ENCODE measurements around the gene TNNI3K. TPM values are rescaled to one million over a fixed set of nuclear protein-coding genes. Genes with fewer than 3 reads are reported as not detected.

TNNI3K gene
- total RNA-seq, 1 experiment from 2014 or later, result 0.49 TPM

DNA sequence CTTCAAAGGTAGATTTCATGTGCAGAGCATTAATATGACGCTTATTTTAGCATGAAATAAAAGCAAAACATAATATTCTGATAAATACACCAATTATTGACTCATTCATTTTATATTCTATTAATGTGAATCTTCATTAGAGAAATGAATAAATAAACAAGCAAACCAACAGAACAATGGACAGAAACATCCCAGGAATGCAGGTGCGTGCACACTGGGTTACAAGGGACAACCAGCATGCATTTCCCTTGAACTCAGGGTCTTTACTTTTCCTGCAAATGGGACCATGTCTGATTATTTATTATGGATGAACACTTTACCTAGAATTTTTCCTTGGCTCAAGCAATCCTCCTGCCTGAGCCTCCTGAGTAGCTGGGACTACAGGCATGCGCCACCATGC is 263.7 kb downstream of the TNNI3K start:
- no peaks in the 10 kb centered on the region for H3K9me2 ChIP-seq (ENCODE audit: insufficient read depth)
- intact Hi-C loops (cut with micrococcal nuclease), result no loop called here
- H4K20me1 ChIP-seq (ENCODE audit: insufficient read depth), result no peaks in the 10 kb centered on the region
- H3K4me1 ChIP-seq (ENCODE audit: control insufficient read depth in 1 of 2, insufficient read depth in 2 of 2, low read length in 2 of 2), result no peaks in the 10 kb centered on the region; a peak in 1 of 4 replicates
- RAD21 ChIA-PET (ENCODE audit: low non-redundant PET in 1 of 2, low total read pairs in 2 of 2, uncharacterized antibody in 2 of 2, unreplicated experiment in 2 of 2), result no interaction called here
- CTCF ChIA-PET, result no interaction called here
- BruUV-seq (replicated peaks), result no TSS peak
- DNase-seq (ENCODE audit: low read depth, low spot score), result no peak
- POLR2A ChIA-PET, result no interaction called here
- H3K27ac ChIP-seq (ENCODE audit: low read depth, low read length), result no peak overlapping the region
- no peak for TF ChIP-seq SIN3A (IDR thresholded peaks at IDR 0.05; ENCODE audit: low read depth)
- TF ChIP-seq, protein P1, sequence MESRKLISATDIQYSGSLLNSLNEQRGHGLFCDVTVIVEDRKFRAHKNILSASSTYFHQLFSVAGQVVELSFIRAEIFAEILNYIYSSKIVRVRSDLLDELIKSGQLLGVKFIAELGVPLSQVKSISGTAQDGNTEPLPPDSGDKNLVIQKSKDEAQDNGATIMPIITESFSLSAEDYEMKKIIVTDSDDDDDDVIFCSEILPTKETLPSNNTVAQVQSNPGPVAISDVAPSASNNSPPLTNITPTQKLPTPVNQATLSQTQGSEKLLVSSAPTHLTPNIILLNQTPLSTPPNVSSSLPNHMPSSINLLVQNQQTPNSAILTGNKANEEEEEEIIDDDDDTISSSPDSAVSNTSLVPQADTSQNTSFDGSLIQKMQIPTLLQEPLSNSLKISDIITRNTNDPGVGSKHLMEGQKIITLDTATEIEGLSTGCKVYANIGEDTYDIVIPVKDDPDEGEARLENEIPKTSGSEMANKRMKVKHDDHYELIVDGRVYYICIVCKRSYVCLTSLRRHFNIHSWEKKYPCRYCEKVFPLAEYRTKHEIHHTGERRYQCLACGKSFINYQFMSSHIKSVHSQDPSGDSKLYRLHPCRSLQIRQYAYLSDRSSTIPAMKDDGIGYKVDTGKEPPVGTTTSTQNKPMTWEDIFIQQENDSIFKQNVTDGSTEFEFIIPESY (IDR thresholded peaks at IDR 0.05; ENCODE audit: extremely low read depth, insufficient replicate concordance, low read length), result no peak
- no peak for ATAC-seq
- H3K9ac ChIP-seq (ENCODE audit: low read length), result no peak overlapping the region
- peaks cover 3% of the 10 kb centered on the region; the same call in 1 of the 2 replicates for H3K27me3 ChIP-seq (ENCODE audit: insufficient read depth, low read length)
- no peaks in the 10 kb centered on the region for H3K79me2 ChIP-seq (ENCODE audit: insufficient read depth, low read length)
- H3K4me2 ChIP-seq (ENCODE audit: low read length), result no peak overlapping the region
- no peak overlapping the region for H3K4me3 ChIP-seq (replicated peaks in 1 of 2; ENCODE audit: low read depth in 1 of 2, low read length in 2 of 2)
- no peaks in the 10 kb centered on the region for H3K36me3 ChIP-seq (ENCODE audit: control insufficient read depth in 1 of 2, insufficient read depth in 2 of 2, low read length in 2 of 2)
- no peaks in the 10 kb centered on the region for H3K9me3 ChIP-seq (ENCODE audit: control insufficient read depth in 1 of 2, insufficient read depth in 1 of 2, low read depth in 1 of 2, low read length in 2 of 2)
- no peak overlapping the region for H2AFZ ChIP-seq (ENCODE audit: low read depth, low read length, poor library complexity, severe bottlenecking)

DNA sequence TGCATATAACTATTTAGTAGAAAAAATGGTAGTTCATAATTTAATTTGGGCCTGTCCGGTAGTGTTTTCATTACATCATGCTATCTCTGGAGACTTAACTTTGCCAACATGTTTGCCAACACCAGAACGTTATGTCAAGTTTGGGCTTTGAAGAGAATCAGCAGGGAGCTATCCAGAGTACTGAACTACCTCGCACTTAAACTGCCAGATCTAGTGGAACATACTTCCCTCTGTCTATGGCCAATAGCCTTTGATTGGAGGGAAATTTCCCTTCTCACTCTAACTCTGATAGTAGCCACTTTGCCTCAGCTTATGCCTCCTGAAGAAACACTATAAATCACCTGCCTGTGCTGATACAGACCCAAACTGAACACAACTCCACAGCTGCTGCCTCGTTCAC is 267.2 kb downstream of the TNNI3K start:
- Histone ChIP-seq H3K9ac (ENCODE audit: low read length) (no peak overlapping the region), H3K4me3 (replicated peaks in 1 of 2; ENCODE audit: low read depth in 1 of 2, low read length in 2 of 2) (no peak overlapping the region), H3K4me2 (ENCODE audit: low read length) (no peak overlapping the region), H4K20me1 (ENCODE audit: insufficient read depth) (no peaks in the 10 kb centered on the region), H3K79me2 (ENCODE audit: insufficient read depth, low read length) (no peaks in the 10 kb centered on the region), H3K9me3 (ENCODE audit: control insufficient read depth in 1 of 2, insufficient read depth in 1 of 2, low read depth in 1 of 2, low read length in 2 of 2) (no peaks in the 10 kb centered on the region), H3K27me3 (ENCODE audit: insufficient read depth, low read length) (peaks cover 22% of the 10 kb centered on the region; the same call in 1 of the 2 replicates), H3K36me3 (ENCODE audit: control insufficient read depth in 1 of 2, insufficient read depth in 2 of 2, low read length in 2 of 2) (no peaks in the 10 kb centered on the region), H2AFZ (ENCODE audit: low read depth, low read length, poor library complexity, severe bottlenecking) (no peak overlapping the region), H3K9me2 (ENCODE audit: insufficient read depth) (no peaks in the 10 kb centered on the region), H3K27ac (ENCODE audit: low read depth, low read length) (no peak overlapping the region), H3K4me1 (ENCODE audit: control insufficient read depth in 1 of 2, insufficient read depth in 2 of 2, low read length in 2 of 2) (no peaks in the 10 kb centered on the region)
- DNase-seq (ENCODE audit: low read depth, low spot score) (no peak), ATAC-seq (no peak)
- CTCF ChIA-PET, result no interaction called here
- no TSS peak for BruUV-seq (replicated peaks)
- TF ChIP-seq SIN3A (IDR thresholded peaks at IDR 0.05; ENCODE audit: low read depth) (no peak), ZNF274 (IDR thresholded peaks at IDR 0.05; ENCODE audit: low read depth, low read length) (no peak)
- TF ChIP-seq, protein P2, sequence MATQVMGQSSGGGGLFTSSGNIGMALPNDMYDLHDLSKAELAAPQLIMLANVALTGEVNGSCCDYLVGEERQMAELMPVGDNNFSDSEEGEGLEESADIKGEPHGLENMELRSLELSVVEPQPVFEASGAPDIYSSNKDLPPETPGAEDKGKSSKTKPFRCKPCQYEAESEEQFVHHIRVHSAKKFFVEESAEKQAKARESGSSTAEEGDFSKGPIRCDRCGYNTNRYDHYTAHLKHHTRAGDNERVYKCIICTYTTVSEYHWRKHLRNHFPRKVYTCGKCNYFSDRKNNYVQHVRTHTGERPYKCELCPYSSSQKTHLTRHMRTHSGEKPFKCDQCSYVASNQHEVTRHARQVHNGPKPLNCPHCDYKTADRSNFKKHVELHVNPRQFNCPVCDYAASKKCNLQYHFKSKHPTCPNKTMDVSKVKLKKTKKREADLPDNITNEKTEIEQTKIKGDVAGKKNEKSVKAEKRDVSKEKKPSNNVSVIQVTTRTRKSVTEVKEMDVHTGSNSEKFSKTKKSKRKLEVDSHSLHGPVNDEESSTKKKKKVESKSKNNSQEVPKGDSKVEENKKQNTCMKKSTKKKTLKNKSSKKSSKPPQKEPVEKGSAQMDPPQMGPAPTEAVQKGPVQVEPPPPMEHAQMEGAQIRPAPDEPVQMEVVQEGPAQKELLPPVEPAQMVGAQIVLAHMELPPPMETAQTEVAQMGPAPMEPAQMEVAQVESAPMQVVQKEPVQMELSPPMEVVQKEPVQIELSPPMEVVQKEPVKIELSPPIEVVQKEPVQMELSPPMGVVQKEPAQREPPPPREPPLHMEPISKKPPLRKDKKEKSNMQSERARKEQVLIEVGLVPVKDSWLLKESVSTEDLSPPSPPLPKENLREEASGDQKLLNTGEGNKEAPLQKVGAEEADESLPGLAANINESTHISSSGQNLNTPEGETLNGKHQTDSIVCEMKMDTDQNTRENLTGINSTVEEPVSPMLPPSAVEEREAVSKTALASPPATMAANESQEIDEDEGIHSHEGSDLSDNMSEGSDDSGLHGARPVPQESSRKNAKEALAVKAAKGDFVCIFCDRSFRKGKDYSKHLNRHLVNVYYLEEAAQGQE (IDR thresholded peaks at IDR 0.05; ENCODE audit: low read depth), result peak; percentile 66
- intact Hi-C loops (cut with micrococcal nuclease), result loop anchor here (10.0 kb wide), 1 partner anchor 182 kb away; no protein-coding TSS in a partner anchor
- RAD21 ChIA-PET (ENCODE audit: low non-redundant PET in 1 of 2, low total read pairs in 2 of 2, uncharacterized antibody in 2 of 2, unreplicated experiment in 2 of 2), result no interaction called here
- POLR2A ChIA-PET, result no interaction called here
